ENCODE measurements around the gene HERPUD2. TPM values are rescaled to one million over a fixed set of nuclear protein-coding genes. Genes with fewer than 3 reads are reported as not detected.

Gene HERPUD2
- total RNA-seq: 28.0 and 29.0 TPM in 2 replicates
- long read RNA-seq, partial matches to known transcripts: 5 of 12 reads
- long read RNA-seq, other reads (novel, unspliced or antisense): 3 of 12 reads

GRCh38 chr7:35694784-35695472 lies at the start of gene HERPUD2:
HERPUD2 (minus strand) TSS chr7:35695135; CDS start chr7:35694330, 805 bp downstream.
- peaks cover 2% of the 10 kb centered on the region for H3K9me3 Mint-ChIP-seq
- peak within 1 kb of the TSS; percentile 97 for H3K27ac Mint-ChIP-seq (ENCODE audit: unreplicated experiment)
- no peak for TF ChIP-seq CTCF (conservative IDR thresholded peaks at IDR 0.05)
- H3K36me3 Mint-ChIP-seq (ENCODE audit: low read depth): peaks cover 13% of the 10 kb centered on the region
- DNase-seq (ENCODE audit: low read depth, low spot score): peak; percentile 77
- peak within 1 kb of the TSS; percentile 96 for H3K4me3 Mint-ChIP-seq
- no peaks in the 10 kb centered on the region for H3K27me3 Mint-ChIP-seq (ENCODE audit: low read depth)
- H3K4me1 Mint-ChIP-seq: peaks cover 54% of the 10 kb centered on the region

GRCh38 chr7:35738889-35739288 lies 44.0 kb upstream of the HERPUD2 start:
- peaks cover 9% of the 10 kb centered on the region for H3K36me3 Mint-ChIP-seq (ENCODE audit: low read depth)
- H3K27me3 Mint-ChIP-seq (ENCODE audit: low read depth): no peaks in the 10 kb centered on the region

GRCh38 chr7:35736725-35737124 lies 41.8 kb upstream of the HERPUD2 start:
- no peak for TF ChIP-seq CTCF (conservative IDR thresholded peaks at IDR 0.05)
- no peak for DNase-seq (ENCODE audit: low read depth, low spot score)
- H3K4me1 Mint-ChIP-seq: peaks cover 19% of the 10 kb centered on the region
- H3K9me3 Mint-ChIP-seq: peaks cover under 1% of the 10 kb centered on the region
- peaks cover under 1% of the 10 kb centered on the region for H3K36me3 Mint-ChIP-seq (ENCODE audit: low read depth)
- H3K27me3 Mint-ChIP-seq (ENCODE audit: low read depth): no peaks in the 10 kb centered on the region
- H3K4me3 Mint-ChIP-seq: no peak overlapping the region
- H3K27ac Mint-ChIP-seq (ENCODE audit: unreplicated experiment): no peak overlapping the region

More at GRCh38 chr7:35738889-35739288, 44.0 kb upstream of the HERPUD2 start:
- no peak overlapping the region for H3K4me3 Mint-ChIP-seq
- no peak overlapping the region for H3K27ac Mint-ChIP-seq (ENCODE audit: unreplicated experiment)
- no peak for DNase-seq (ENCODE audit: low read depth, low spot score)
- TF ChIP-seq CTCF (conservative IDR thresholded peaks at IDR 0.05): no peak
- peaks cover 12% of the 10 kb centered on the region for H3K9me3 Mint-ChIP-seq
- H3K4me1 Mint-ChIP-seq: peaks cover 15% of the 10 kb centered on the region

- H3K4me1 Mint-ChIP-seq: peaks cover 19% of the 10 kb centered on the region
- DNase-seq (ENCODE audit: low read depth, low spot score): no peak
- H3K36me3 Mint-ChIP-seq (ENCODE audit: low read depth): no peaks in the 10 kb centered on the region
- peak overlapping the region; percentile 8 for H3K27ac Mint-ChIP-seq (ENCODE audit: unreplicated experiment)
- no peaks in the 10 kb centered on the region for H3K9me3 Mint-ChIP-seq
- no peaks in the 10 kb centered on the region for H3K27me3 Mint-ChIP-seq (ENCODE audit: low read depth)
- no peak overlapping the region for H3K4me3 Mint-ChIP-seq
- TF ChIP-seq CTCF (conservative IDR thresholded peaks at IDR 0.05): no peak
These were observed 40.5 kb upstream of the HERPUD2 start for GRCh38 chr7:35735396-35735795.

- Mint-ChIP-seq H3K9me3 (no peaks in the 10 kb centered on the region), H3K27me3 (ENCODE audit: low read depth) (no peaks in the 10 kb centered on the region), H3K27ac (ENCODE audit: unreplicated experiment) (no peak overlapping the region), H3K36me3 (ENCODE audit: low read depth) (no peaks in the 10 kb centered on the region), H3K4me3 (no peak overlapping the region), H3K4me1 (peaks cover 19% of the 10 kb centered on the region)
- no peak for TF ChIP-seq CTCF (conservative IDR thresholded peaks at IDR 0.05)
- no peak for DNase-seq (ENCODE audit: low read depth, low spot score)
These were observed 39.1 kb upstream of the HERPUD2 start for GRCh38 chr7:35734001-35734483.
